RWPE2 (cell line): Measurements from ENCODE around the gene PPOX.

Experiments
- ATAC-seq: fragments of 200-7000 bp; cut with Tn5 transposase; 3 replicates; pipeline ENCODE4 v1.9.1; 2021; ENCODE audit warnings: low read depth
- DNase-seq: peaks from one replicate; pipeline ENCODE4 v3.0.0-alpha.2; 2020; ENCODE audit warnings: low spot score
- H3K27ac ChIP-seq: fragments of 450-650 bp; 2 replicates; pipeline ENCODE4 v1.5.1; 2017; ENCODE audit warnings: mild to moderate bottlenecking; ENCODE audit not compliant: poor library complexity, severe bottlenecking
- H3K27me3 ChIP-seq: fragments of 250-450 bp; sonication (Bioruptor Pico); 2 replicates; pipeline ENCODE4 v1.5.1; 2021; ENCODE audit warnings: mild to moderate bottlenecking, moderate library complexity; ENCODE audit not compliant: insufficient read depth, poor library complexity, severe bottlenecking
- H3K36me3 ChIP-seq: fragments of 250-450 bp; sonication (Bioruptor Pico); 2 replicates; pipeline ENCODE4 v1.5.1; 2020; ENCODE audit warnings: low read depth, mild to moderate bottlenecking, moderate library complexity
- H3K4me1 ChIP-seq: fragments of 250-450 bp; sonication (Bioruptor Pico); 2 replicates; pipeline ENCODE4 v1.5.1; 2021; ENCODE audit warnings: mild to moderate bottlenecking, moderate library complexity; ENCODE audit not compliant: insufficient read depth, poor library complexity, severe bottlenecking
- H3K4me3 ChIP-seq: fragments of 250-450 bp; sonication (Bioruptor Pico); 2 replicates; pipeline ENCODE4 v1.5.1; 2021; ENCODE audit warnings: mild to moderate bottlenecking, moderate library complexity; ENCODE audit not compliant: severe bottlenecking
- H3K9me3 ChIP-seq: fragments of 250-450 bp; sonication (Bioruptor Pico); 2 replicates; pipeline ENCODE4 v1.5.1; 2021; ENCODE audit warnings: mild to moderate bottlenecking, moderate library complexity; ENCODE audit not compliant: severe bottlenecking
- TF ChIP-seq, protein P1 (sequence below): fragments of 450-650 bp; IDR thresholded peaks from one replicate; pipeline ENCODE4 v1.5.1; 2017; ENCODE audit warnings: mild to moderate bottlenecking, moderate library complexity; ENCODE audit not compliant: poor library complexity, severe bottlenecking

PPOX gene

GRCh38 chr1:161121834-161122233 is 44.4 kb upstream of the PPOX start:
- DNase-seq (no peak), ATAC-seq (no peak)
- H3K27me3 ChIP-seq, result no peaks in the 10 kb centered on the region
- H3K36me3 ChIP-seq, result peaks cover 72% of the 10 kb centered on the region
- H3K27ac ChIP-seq, result no peak overlapping the region
- TF ChIP-seq, protein P1, sequence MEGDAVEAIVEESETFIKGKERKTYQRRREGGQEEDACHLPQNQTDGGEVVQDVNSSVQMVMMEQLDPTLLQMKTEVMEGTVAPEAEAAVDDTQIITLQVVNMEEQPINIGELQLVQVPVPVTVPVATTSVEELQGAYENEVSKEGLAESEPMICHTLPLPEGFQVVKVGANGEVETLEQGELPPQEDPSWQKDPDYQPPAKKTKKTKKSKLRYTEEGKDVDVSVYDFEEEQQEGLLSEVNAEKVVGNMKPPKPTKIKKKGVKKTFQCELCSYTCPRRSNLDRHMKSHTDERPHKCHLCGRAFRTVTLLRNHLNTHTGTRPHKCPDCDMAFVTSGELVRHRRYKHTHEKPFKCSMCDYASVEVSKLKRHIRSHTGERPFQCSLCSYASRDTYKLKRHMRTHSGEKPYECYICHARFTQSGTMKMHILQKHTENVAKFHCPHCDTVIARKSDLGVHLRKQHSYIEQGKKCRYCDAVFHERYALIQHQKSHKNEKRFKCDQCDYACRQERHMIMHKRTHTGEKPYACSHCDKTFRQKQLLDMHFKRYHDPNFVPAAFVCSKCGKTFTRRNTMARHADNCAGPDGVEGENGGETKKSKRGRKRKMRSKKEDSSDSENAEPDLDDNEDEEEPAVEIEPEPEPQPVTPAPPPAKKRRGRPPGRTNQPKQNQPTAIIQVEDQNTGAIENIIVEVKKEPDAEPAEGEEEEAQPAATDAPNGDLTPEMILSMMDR, result no peak
- no peak overlapping the region for H3K4me3 ChIP-seq
- H3K9me3 ChIP-seq, result no peaks in the 10 kb centered on the region
- peaks cover 11% of the 10 kb centered on the region for H3K4me1 ChIP-seq

- Histone ChIP-seq H3K9me3 (no peaks in the 10 kb centered on the region), H3K4me1 (peaks cover 10% of the 10 kb centered on the region), H3K4me3 (no peak overlapping the region), H3K27me3 (no peaks in the 10 kb centered on the region), H3K27ac (no peak overlapping the region), H3K36me3 (peaks cover 83% of the 10 kb centered on the region)
- ATAC-seq, result no peak
- TF ChIP-seq, protein P1, result no peak
- DNase-seq, result no peak
Observed at GRCh38 chr1:161122967-161123366, 43.3 kb upstream of the PPOX start.

DNA sequence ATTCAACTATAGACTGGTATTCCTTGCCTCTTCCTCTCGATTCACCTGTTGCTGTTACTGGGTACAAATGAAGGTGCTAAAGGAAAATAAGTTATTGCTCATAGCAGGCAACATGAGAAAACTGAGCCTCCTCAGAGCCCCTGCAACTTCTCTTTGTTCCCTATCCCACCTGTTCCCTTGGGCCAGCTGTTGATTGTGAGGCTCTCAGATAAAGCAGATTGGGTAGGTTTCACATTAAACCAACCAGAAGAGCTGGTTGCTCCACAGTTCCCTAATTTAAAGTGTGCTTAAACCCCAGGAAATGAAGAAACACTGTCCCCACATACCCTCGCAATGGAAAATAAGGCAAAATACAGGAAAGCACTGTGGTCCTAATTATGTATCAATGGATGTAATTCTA is 38.6 kb upstream of the PPOX start:
- Histone ChIP-seq H3K27me3 (no peaks in the 10 kb centered on the region), H3K36me3 (peaks cover 74% of the 10 kb centered on the region), H3K27ac (no peak overlapping the region), H3K9me3 (no peaks in the 10 kb centered on the region), H3K4me1 (peaks cover 3% of the 10 kb centered on the region), H3K4me3 (no peak overlapping the region)
- TF ChIP-seq, protein P1, result no peak
- ATAC-seq (no peak), DNase-seq (no peak)

GRCh38 chr1:161128591-161129420 is 37.4 kb upstream of the PPOX start:
- DNase-seq (no peak), ATAC-seq (no peak)
- peaks cover 66% of the 10 kb centered on the region for H3K36me3 ChIP-seq
- no peak overlapping the region for H3K4me3 ChIP-seq
- H3K27me3 ChIP-seq, result no peaks in the 10 kb centered on the region
- H3K27ac ChIP-seq, result no peak overlapping the region
- peaks cover 3% of the 10 kb centered on the region for H3K4me1 ChIP-seq
- no peaks in the 10 kb centered on the region for H3K9me3 ChIP-seq
- TF ChIP-seq, protein P1, result no peak

DNA sequence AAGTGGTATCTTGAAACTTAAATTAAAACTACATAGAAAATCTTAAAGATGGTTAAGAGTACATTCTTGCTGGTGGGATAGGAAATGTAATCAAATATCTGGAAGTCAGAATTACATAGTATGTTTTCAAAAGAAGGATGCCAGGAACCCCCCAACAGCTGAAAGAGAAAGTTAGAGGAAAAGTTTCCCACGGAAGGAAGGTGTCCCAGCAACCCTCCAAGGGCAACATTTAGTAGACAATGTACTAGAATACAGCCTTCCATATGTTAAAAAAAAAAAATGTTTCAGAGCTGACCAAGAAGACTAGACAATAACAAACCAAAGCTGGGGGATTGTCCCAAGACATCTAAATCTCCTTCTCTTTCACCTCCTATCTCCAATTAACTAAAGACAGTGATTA is 36.0 kb upstream of the PPOX start:
- TF ChIP-seq, protein P1, result no peak
- Histone ChIP-seq H3K4me1 (peaks cover 7% of the 10 kb centered on the region), H3K36me3 (peaks cover 54% of the 10 kb centered on the region), H3K4me3 (no peak overlapping the region), H3K9me3 (no peaks in the 10 kb centered on the region), H3K27me3 (no peaks in the 10 kb centered on the region), H3K27ac (no peak overlapping the region)
- no peak for ATAC-seq
- no peak for DNase-seq
